KMS-11 (cell line): ENCODE measurements around the gene MBNL1.

ENCODE experiments used
- H2AFZ ChIP-seq: fragments of 200-600 bp; sonication (generic); 2 replicates; pipeline ENCODE4 v1.6.1; 2016; ENCODE audit warnings: antibody characterized with exemption, mixed run types, low read depth
- H3K27ac ChIP-seq: fragments of 200-600 bp; sonication (generic); 2 replicates; pipeline ENCODE4 v1.6.1; 2016; ENCODE audit warnings: mild to moderate bottlenecking, mixed run types
- H3K27me3 ChIP-seq: fragments of 200-600 bp; sonication (generic); 2 replicates; pipeline ENCODE4 v1.6.1; 2017; ENCODE audit warnings: mild to moderate bottlenecking, low read depth, mixed run types, moderate library complexity; ENCODE audit not compliant: insufficient read depth
- H3K36me3 ChIP-seq: fragments of 200-600 bp; sonication (generic); 2 replicates; pipeline ENCODE4 v1.6.1; 2017; ENCODE audit warnings: mild to moderate bottlenecking, mixed run types; ENCODE audit not compliant: insufficient read depth
- H3K4me1 ChIP-seq: fragments of 200-600 bp; sonication (generic); 2 replicates; pipeline ENCODE4 v1.6.1; 2016; ENCODE audit warnings: mild to moderate bottlenecking, low read depth, mixed run types; ENCODE audit not compliant: poor library complexity, severe bottlenecking
- H3K4me2 ChIP-seq: fragments of 200-600 bp; sonication (generic); 2 replicates; pipeline ENCODE4 v1.7.0; 2016; ENCODE audit warnings: mild to moderate bottlenecking, mixed run types
- H3K4me3 ChIP-seq: fragments of 200-600 bp; sonication (generic); IDR thresholded peaks from 2 replicates; pipeline ENCODE4 v1.6.1; 2017; ENCODE audit warnings: low read depth, low read length, mixed read lengths; ENCODE audit not compliant: insufficient read depth
- H3K79me2 ChIP-seq: fragments of 200-600 bp; sonication (generic); 2 replicates; pipeline ENCODE4 v1.6.1; 2016; ENCODE audit warnings: low read depth, mixed run types; ENCODE audit not compliant: insufficient read depth
- H3K9ac ChIP-seq: fragments of 200-600 bp; sonication (generic); 2 replicates; pipeline ENCODE4 v1.6.1; 2016; ENCODE audit warnings: mild to moderate bottlenecking, mixed run types
- H4K20me1 ChIP-seq: fragments of 200-600 bp; sonication (generic); 2 replicates; pipeline ENCODE4 v1.6.1; 2016; ENCODE audit warnings: mild to moderate bottlenecking, mixed run types; ENCODE audit not compliant: insufficient read depth
- TF ChIP-seq, protein P1 (sequence below): fragments of 200-600 bp; sonication (generic); conservative IDR thresholded peaks from 2 replicates; pipeline ENCODE4 v1.6.1; 2017; ENCODE audit warnings: low read depth, mild to moderate bottlenecking, antibody characterized with exemption, low read length, moderate library complexity, mixed read lengths

Gene MBNL1

GRCh38 chr3:152350776-152351175 lies 82.0 kb downstream of the MBNL1 start:
- H3K9ac ChIP-seq: no peak overlapping the region
- TF ChIP-seq, protein P1, sequence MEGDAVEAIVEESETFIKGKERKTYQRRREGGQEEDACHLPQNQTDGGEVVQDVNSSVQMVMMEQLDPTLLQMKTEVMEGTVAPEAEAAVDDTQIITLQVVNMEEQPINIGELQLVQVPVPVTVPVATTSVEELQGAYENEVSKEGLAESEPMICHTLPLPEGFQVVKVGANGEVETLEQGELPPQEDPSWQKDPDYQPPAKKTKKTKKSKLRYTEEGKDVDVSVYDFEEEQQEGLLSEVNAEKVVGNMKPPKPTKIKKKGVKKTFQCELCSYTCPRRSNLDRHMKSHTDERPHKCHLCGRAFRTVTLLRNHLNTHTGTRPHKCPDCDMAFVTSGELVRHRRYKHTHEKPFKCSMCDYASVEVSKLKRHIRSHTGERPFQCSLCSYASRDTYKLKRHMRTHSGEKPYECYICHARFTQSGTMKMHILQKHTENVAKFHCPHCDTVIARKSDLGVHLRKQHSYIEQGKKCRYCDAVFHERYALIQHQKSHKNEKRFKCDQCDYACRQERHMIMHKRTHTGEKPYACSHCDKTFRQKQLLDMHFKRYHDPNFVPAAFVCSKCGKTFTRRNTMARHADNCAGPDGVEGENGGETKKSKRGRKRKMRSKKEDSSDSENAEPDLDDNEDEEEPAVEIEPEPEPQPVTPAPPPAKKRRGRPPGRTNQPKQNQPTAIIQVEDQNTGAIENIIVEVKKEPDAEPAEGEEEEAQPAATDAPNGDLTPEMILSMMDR: no peak
- no peaks in the 10 kb centered on the region for H3K27me3 ChIP-seq
- peak overlapping the region; percentile 12; the same call in 1 of the 2 replicates for H3K27ac ChIP-seq
- no peak overlapping the region for H3K4me3 ChIP-seq
- H4K20me1 ChIP-seq: peaks cover 77% of the 10 kb centered on the region
- no peaks in the 10 kb centered on the region for H3K36me3 ChIP-seq
- H2AFZ ChIP-seq: no peak overlapping the region
- no peak overlapping the region for H3K4me2 ChIP-seq
- peaks cover 100% of the 10 kb centered on the region for H3K79me2 ChIP-seq
- H3K4me1 ChIP-seq: peaks cover 96% of the 10 kb centered on the region

DNA sequence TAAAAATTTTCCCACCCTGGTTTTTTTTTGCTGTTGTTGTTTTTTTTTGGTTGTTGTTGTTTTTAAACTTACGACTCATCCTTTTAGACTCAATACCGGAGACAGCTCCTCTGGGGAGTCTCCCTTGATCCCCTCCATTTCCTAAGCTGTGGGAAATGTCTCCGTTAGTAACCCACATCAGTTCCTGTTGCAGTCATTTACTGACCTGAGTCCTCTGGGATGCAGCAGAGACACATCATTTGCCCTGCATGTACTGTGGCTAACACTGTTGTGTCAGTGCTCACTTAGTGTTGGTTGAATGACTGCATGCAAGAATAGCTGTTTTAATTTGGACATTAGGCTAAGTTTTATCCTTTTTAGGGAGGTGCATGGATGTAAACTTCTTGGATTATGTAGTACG lies 83.8 kb downstream of the MBNL1 start:
- H3K4me1 ChIP-seq: peaks cover 91% of the 10 kb centered on the region
- no peak overlapping the region for H3K9ac ChIP-seq
- no peak overlapping the region for H2AFZ ChIP-seq
- peaks cover 80% of the 10 kb centered on the region for H4K20me1 ChIP-seq
- H3K27me3 ChIP-seq: no peaks in the 10 kb centered on the region
- no peak overlapping the region for H3K4me3 ChIP-seq
- peaks cover 100% of the 10 kb centered on the region for H3K79me2 ChIP-seq
- no peaks in the 10 kb centered on the region for H3K36me3 ChIP-seq
- TF ChIP-seq, protein P1: no peak
- H3K27ac ChIP-seq: no peak overlapping the region; the same call in 1 of the 2 replicates
- no peak overlapping the region for H3K4me2 ChIP-seq

GRCh38 chr3:152353578-152353977 lies 84.8 kb downstream of the MBNL1 start:
- Histone ChIP-seq H3K79me2 (peaks cover 100% of the 10 kb centered on the region), H3K4me2 (no peak overlapping the region), H3K27ac (no peak overlapping the region), H4K20me1 (peaks cover 80% of the 10 kb centered on the region), H3K4me1 (peaks cover 81% of the 10 kb centered on the region), H3K4me3 (no peak overlapping the region), H2AFZ (no peak overlapping the region), H3K9ac (no peak overlapping the region), H3K36me3 (no peaks in the 10 kb centered on the region), H3K27me3 (no peaks in the 10 kb centered on the region)
- TF ChIP-seq, protein P1: no peak

- no peak overlapping the region for H2AFZ ChIP-seq
- no peak overlapping the region for H3K4me2 ChIP-seq
- H3K27ac ChIP-seq: no peak overlapping the region
- H3K27me3 ChIP-seq: no peaks in the 10 kb centered on the region
- no peaks in the 10 kb centered on the region for H3K36me3 ChIP-seq
- no peak overlapping the region for H3K4me3 ChIP-seq
- H3K9ac ChIP-seq: no peak overlapping the region
- peaks cover 100% of the 10 kb centered on the region for H3K79me2 ChIP-seq
- peaks cover 82% of the 10 kb centered on the region for H3K4me1 ChIP-seq
- peaks cover 82% of the 10 kb centered on the region for H4K20me1 ChIP-seq
- TF ChIP-seq, protein P1: no peak
Measured at GRCh38 chr3:152355744-152356665, 87.3 kb downstream of the MBNL1 start.
